HG02571 (cell line): Measurements from ENCODE around the gene KRTAP10-3.
"Not testable (repeated sequence)": the region's sequence is repeated elsewhere in the genome, so short reads cannot be mapped to it uniquely, and the experiment has no call there.

Source experiments
- ATAC-seq: cut with Tn5 transposase; IDR thresholded peaks from one replicate; pipeline ENCODE4 v1.9.1; 2021; ENCODE audit warnings: mild to moderate bottlenecking, moderate library complexity; ENCODE audit not compliant: unreplicated experiment

KRTAP10-3 gene

DNA sequence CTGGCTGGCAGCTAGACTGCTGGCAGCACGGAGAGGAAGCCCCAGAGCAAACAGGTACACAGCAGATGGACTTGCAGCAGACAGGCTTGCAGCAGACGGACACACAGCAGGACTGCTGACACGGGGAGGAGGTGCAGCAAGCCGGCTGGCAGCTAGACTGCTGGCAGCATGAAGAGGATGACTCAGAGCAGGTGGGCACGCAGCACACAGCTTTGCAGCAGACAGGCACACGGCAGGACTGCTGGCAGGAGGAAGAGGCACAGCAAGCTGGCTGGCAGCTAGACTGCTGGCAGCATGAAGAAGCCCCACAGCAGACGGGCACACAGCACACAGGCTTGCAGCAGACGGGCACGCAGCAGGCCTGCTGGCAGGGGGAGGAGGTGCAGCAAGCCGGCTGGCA lies 7.8 kb downstream of the KRTAP10-3 start:
- ATAC-seq: no peak

DNA sequence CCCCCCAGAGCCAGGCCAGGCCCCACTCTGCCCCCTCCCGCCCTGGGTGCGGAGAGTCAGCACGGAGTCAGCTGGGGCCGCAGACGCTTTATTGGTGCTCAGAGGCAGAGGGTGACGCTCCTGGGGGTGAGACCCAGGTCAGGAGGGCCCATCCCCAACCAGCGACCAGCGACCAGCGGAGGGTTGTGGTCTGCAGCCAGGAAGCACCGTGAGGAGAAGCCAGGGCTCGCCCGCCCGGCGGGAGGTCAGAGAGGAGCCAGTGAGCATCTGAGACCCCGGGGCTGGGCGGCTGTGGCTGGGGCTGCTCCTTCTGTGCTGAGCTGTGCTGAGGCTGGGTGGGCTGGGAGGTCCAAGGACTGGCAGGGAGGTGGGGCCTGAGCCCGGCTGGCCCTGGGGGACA lies 8.3 kb downstream of the KRTAP10-3 start:
- ATAC-seq: not testable (repeated sequence)

DNA sequence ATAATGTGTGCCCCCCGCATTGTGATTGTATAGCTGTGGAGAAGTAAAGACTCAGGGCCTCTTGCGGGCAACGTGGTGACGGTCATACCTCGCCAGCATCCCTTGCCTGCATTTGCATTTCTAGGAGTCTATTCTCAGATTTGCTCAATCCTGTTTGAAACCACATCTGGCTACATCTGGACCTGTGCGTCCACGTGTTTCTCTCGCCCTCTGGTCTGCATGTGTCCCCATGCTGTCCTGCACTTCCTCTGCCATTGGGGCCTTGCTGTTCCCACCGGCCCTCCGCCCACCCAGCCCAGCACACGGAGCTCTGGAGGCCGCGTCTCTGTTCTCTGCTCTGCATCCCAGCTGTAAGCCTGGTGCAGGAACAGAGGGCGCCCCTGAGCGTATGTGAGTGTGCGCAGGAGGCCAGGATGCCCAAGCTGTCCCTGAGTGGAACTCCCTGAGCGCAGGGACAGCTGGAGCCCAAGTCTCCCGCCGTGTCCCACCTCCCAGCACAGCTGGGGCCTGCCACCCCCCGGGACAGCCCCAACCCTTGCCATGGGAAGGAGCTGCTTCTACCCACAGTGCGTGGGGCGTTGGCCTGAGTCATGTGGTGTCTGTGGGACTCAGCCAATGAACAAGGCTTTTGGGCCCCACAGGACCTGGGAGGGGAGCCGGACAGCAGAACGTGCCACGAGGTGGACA lies 8.9 kb downstream of the KRTAP10-3 start:
- no peak for ATAC-seq

DNA sequence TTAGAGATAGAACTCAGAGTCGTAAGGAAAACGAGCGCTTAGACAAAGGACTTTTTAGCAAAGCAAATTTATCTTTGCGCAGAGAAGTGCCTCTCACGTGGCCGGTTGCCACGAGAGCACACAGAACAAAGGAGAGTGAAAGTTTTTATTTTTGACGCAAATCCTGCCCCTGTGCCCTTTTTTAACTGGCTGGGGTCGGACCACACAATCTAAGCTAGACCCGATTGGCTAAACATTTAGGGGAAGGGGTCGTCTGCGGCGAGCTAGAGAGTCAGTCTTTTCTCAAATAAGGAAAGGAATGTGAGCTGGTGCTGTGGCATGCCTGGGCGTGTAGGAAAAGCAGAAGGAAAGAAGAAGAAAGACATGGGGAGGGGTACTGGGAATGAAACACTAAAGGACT lies 9.7 kb downstream of the KRTAP10-3 start:
- no peak for ATAC-seq

DNA sequence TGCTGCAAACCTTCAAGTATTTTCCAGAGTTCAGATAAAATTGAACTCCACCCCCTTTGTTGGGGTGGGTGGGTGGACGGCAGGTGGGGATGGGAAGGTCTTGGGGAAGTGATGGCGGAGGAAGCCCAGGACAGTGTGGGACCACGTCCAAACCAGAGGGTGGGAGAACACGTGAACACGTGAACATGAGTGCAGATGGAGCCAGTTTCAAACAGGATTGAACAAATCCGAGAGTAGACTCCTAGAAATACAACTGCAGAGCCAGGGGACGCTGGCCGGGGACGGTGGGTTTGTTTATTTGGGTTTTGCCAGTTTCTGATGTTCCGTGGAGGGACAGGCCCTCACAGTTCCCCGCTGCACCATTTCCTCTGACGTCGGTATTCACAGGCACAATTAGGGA lies 10.2 kb downstream of the KRTAP10-3 start:
- no peak for ATAC-seq

DNA sequence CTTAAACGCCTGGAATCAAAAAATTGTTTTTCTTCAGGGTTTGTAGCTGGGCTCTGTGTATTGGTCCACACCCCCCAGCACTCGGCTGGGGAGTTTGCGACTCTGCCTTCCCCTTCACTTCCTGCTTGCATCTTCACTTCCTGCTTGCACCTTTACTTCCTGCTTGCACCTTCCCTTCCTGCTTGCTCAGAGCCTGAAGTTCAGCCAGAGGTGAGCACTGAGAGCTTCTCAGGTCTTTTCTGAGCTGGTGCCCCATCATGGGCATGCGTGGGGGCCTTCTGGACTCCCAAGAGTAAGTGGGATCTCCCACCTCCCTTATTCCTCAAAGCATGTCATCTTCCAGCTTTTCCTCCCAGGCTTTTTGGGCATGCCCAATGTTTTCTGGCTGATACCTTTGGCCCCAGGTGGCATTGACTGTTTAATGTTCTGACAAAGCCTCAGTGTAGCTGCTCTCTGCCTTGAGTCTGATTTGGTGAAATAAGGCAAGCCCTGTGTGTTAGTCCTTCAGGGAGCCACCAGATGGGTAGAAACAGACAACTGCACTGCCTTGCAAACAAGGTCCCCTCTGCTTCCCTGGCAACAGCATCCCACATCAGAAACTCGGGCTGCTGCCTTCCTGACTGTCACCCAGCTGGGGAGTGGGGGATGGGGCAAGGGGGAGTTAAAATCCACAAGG lies 10.8 kb downstream of the KRTAP10-3 start:
- no peak for ATAC-seq

DNA sequence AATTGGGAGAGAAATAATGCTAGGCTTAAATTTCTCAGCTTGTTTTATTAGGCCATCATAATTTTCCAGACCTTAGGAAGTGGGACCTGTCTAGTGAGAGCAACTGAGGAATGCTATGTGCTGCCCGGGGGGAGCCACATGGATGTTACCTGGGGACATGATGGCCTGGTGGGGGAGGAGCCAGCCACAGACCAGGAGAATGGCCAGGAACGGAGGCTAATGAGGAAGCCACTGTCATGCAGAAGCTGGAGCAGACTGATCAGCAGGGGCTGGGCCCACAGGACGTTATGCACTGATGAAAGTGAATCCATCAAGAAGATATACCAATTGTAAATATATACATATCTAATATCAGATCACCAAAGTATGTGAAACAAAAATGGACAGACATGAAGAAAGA lies 14.0 kb downstream of the KRTAP10-3 start:
- no peak for ATAC-seq

DNA sequence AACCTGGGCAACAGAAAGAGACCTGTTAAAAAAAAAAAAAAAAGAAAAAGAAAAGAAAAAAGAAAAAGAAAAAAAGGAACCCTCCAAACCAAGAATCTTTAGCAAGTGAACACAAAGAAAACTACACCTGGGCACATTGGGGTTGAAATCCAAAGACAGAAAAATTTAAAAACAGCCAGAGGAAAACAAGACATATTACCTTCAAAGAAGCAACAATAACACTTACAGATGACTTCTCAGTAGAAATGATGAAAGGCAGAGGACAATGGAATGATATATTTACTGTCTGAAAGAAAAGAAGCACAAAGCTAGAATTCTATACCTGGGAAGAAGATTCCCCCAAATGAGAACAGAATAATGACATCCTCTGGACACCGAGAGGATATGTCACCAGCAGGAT lies 15.9 kb downstream of the KRTAP10-3 start:
- no peak for ATAC-seq

DNA sequence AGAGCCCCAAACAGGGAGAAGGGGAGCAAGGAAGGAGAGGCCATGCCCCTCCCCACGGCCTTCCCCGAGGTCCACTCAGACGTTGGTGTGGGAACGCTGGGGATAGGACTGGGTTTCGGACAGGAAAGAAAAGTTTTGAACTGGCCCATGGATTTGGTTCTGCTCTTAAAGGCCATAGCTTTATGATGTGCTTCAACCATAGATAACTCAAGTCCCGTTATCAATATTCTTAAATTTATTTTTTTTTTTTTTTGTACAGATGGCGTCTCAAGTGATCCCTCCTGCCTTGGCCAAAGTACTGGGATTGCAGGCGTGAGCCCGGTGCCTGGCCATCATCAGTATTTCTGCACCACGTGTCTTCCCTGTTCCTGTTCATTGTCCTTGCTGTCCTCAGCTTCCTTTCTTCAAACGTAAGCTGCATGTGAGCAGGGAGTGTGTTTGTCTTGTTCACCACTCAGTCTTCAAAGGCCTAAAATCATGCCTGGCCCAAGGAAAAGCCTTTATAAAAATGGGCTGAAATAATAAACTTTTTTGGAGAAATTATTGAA lies 17.8 kb downstream of the KRTAP10-3 start:
- ATAC-seq: no peak

DNA sequence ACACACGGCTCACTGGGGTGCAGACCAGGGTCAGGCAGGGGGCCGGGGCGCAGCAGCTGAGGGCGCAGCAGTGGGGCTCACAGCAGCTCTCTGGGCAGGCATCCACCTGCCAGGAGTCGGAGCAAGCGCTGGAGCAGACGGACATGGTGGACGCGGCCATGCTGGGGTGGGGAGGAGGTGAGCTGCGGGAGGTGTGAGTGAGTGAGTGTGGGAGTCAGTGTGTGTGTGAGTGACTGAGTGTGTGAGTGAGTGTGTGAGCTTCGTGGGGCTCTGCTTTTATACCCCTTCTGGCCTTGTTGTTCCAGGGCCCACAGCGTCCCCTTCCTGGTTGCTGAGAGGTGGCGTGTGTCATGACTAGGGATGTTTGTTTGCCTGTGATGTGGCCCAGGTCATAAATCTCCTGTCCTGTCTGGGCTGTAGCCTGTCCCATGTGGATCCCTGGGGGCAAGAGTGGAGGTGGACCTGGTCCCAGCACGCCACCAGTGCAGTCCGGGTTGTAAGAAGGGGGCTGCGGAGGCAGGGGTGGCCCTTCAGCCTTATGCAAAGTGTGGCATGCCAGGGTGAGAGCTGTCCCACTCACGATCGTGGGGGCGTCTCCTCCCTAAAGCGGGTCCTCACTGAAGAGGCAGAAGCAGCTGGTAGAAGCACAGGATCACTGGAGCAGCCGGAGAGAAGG lies 18.5 kb downstream of the KRTAP10-3 start, which contains the start of gene KRTAP10-1:
TSS of gene KRTAP10-1 (minus strand) at position 205 of the 676 bp plus-strand sequence. CDS start at position 160, 45 bp downstream.
- no peak for ATAC-seq

DNA sequence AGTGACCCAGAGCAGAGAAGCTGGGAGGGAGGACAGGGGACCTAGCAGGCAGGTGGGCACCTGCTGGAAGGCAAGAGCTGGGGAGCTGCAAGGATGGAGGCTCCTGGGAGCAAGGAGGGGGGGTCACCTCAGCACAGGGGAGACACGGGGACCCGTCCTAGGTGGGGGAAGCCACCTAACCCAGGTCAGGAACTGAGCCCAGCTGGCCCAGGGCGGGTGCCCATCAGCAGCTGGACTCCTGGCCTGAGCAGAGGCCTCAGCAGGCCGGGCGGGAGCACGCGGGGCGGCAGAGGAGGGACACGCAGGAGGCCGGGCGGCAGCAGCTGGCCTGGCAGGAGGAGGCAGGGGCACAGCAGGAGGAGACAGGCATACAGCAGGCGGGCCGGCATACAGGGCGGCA lies 19.5 kb downstream of the KRTAP10-3 start:
- ATAC-seq: no peak

DNA sequence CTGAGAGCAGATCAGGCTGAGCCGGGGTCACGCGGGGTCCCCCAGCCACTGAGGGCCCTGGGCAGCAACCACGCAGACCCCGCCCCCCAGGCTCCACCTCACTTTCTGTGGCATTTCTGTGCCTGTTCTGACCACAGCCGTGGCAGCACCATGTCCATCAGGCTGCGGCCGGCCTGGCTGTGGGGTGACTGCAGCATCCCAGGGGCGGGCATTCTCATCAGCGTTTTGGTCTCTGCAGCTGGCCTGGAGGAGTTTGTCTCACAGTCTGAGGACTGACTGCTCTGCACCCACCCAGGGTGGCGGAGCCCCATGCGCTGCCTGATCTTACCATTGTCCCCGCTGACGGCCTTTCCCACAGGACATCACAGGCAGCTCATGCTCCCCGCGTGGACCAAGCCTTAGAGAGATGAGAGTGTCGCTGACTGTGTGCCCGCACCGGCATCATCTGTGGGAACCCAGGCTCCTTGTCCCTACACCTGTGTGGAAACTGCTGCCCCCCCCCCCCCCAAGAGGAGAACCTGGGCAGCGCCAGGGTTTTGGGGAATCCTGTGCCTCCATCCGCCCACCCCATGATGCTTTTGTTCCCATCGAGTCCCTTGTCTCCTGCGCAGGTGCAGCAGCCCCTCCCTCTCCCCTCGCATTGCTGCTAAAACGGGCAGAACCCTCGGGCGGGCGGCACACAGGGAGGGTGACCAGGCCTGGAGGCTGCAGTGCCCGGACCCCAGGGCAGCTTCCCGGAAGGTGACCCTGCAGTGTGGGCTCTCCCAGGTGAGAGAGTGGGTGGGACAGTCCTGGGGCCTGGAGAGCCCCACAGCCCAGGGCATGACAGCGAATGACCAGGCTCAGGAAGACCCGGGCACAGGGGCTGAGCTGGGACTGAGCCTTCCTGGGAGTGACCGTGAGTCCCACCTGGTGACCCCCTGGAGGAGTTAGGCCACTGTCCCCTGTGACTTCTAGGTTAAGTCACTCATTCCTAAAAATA lies 20.4 kb downstream of the KRTAP10-3 start:
- no peak for ATAC-seq

DNA sequence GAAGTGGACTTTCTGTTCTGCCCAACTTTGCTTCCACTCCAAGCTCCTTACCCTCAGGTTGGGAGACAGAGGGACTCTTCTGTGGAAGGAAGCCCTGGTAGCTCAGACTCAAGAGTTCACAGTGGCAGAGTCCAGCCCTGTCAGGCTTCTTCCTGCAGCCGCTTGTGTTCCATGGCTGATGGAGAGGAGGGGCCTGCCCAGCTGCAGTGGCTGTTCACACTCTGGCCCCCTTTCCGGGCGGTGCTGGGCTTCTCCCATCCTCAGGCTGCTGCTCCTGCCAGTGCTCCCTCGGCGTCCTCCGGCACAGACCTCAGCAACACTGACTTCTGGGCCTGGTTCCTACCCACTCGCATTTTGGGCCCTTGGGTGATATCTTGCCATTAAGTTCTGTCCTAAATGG lies 22.6 kb downstream of the KRTAP10-3 start:
- ATAC-seq: no peak

DNA sequence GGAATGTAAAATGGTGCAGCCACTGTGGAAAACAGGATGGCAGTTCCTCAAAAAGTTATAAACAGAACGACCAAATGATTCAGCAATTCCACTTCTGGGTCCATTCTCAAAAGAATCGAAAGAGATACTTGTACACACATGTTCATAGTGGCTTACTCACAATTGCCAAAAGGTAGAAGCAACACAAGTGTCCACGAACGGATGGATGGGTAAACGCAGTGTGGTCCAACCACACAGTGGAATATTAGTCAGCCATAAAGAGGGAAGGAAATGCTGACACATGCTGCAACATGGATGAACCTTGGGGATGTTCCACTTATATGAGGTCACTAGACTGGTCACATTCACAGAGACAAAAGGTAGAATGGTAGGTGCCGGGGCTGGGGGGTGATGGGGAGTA lies 23.9 kb downstream of the KRTAP10-3 start:
- no peak for ATAC-seq

DNA sequence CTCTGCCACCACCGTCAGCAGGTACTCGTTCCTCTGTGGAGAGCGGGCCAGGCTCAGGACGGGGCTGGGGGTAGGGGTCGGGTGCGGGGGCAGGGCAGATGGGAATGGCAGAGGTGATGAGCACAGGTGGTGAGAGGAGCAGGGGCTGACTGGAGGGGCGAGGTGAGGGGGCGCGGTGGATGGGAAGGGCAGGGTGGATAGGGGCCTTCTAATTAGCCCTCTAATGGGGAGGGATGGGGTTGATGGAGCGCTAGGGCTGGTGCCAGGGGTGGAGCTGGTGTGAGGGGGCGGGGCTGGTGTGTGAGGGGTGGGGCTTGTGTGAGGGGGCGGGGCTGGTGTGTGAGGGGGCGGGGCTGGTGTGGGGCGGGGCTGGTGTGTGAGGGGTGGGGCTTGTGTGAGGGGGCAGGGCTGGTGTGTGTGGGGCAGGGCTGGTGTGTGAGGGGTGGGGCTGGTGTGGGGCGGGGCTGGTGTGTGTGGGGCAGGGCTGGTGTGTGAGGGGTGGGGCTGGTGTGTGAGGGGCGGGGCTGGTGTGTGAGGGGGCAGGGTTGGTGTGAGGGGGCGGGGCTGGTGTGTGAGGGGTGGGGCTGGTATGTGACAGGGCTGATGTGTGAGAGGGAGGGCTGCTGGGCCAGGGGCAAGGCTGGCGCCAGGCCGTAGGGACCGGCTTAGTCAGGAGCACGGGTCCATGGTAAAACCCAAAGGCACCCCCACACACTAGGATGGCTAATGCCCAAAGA lies 24.5 kb downstream of the KRTAP10-3 start:
- ATAC-seq: no peak

DNA sequence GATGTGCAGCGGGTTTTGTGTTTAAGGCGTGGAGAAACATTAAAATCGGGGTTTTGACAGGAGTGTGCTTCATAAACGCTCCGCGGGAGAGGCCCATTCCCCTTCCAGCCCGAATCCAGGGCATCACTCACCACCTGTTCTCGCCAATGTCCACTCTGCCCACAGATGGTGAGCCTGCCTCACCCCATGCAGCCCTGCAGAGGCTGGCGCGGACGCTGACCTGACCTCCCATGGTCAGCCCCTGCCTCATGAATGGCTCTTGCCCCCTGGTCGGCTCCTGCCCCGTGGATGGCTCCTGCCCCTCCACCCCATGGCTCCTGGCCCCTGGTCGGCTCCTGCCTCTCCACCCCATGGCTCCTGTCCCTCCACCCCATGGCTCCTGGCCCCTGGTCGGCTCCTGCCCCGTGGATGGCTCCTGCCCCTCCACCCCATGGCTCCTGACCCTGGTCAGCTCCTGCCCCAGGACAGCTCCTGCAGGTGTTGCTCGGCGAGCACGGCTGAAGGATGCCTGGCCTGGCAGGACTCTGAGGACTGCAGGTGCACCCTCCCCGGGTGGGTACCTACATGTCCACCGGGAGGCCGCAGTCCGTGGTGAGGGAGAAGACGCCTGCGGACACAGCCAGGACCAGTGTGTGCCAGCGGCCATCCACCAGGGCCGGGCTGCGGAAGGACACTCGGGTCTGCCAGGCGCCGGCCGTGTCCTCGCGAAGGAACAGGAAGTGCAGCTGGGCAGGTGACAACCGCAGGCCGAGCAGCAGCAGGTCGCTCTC lies 25.3 kb downstream of the KRTAP10-3 start:
- no peak for ATAC-seq

DNA sequence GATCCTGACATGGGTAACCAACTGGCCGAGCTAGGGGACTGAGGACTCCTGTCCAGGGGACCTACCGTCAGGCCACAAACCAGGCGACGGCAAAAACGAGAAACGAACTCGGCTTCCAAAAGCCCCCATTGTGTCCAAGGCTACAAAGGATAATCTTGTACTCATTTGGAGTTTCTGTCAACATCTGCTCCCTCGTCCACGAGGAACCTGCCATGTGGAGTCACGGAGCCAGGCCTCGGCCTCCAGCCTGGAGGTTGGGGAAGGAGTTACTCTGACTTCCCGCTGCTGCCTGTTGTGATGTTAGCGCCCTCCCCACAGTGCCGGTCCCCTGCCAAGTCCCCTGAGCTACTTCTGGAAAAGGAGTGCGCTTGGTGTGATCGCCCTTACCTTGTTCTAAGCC lies 25.9 kb downstream of the KRTAP10-3 start:
- no peak for ATAC-seq

DNA sequence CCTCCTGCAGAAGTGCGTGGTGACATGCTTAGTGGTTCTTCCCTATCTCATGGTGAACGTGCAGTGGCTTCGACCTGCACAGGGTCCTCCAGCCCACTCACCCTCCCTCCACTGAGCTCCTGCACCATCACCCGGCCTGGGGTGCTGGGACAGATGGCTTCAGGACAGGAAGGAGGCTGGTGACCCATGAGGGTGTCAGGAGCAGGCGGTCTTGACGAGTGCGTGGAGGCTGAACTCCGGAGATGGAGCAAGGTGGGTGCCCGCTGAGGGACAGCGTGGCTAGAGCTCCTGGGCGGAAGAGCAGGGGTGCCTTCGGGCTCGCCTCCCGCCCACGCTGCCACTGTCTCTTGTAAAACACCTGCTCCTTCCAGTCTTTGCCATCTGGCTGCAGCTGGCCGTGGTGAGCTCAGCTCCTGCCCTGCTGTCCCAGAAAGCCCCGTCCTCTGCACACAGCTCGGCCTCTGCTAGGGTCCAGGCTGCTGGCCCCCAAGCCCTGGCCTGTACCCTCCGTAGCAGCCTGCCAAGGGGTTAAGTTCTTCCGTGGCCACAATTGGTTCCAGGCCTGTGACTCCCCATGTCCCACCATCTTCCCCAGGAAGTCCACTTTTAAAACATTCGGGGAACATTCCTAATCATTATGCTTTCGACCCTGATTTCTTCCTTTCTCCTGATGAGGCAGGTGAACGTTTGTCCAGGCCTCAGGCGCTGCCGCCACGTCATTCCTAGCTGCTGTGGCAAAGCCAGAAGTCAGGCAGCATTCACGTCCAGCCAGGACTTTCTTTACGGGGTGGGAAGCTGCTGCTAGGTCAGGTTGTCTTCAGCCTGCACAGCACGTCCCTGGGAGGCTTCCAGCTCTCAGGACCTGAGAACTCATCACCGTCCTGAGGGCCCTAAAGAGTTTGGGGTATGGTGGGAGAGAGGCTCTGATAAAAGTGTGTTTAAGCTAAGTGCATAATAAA lies 26.7 kb downstream of the KRTAP10-3 start:
- ATAC-seq: no peak
